K562 (cell line): ENCODE results near the gene TTC6. TPM values are rescaled to one million over a fixed set of nuclear protein-coding genes. Genes with fewer than 3 reads are reported as not detected.

Experiments used
- ATAC-seq: fragments of 200-7000 bp; cut with Tn5 transposase; 3 replicates; pipeline ENCODE4 v1.9.1; 2020; ENCODE audit warnings: moderate library complexity
- BruUV-seq: library from RNA; stranded (reverse); fragments of 400-500 nt; replicated peaks from 2 replicates; lab custom pipeline; 2021; lab: Mats Ljungman, UMichigan
- CTCF ChIA-PET: fragments of 300-600 bp; formaldehyde crosslinking; extraction: SDS; loops from one replicate; lab custom pipeline; 2021; ENCODE audit warnings: low intra/inter-chr PET ratio; lab: Yijun Ruan, JAX
- POLR2A ChIA-PET: fragments of 300-600, 350-650 bp; sonication (Branson Sonifier 250); formaldehyde crosslinking; extraction: SDS; loops from one replicate; lab custom pipeline; 2021; ENCODE audit warnings: antibody characterized with exemption, inconsistent platforms; lab: Yijun Ruan, JAX
- DNase-seq, 4 experiments: peaks; one replicate each; pipeline versions ENCODE4 v3.0.0 to v3.0.0-alpha.2; 2011 to 2018; ENCODE audit warnings: low spot score in 3 of 4, mixed read lengths in 3 of 4; ENCODE audit errors: extremely low read depth in 1 of 4
- FAIRE-seq: peaks from 2 replicates; lab custom pipeline; 2011; peaks lifted over from hg19 to GRCh38; lab: Jason Lieb, UNC
- H2AFZ ChIP-seq: 2 replicates; pipeline ENCODE4 v1.6.0; 2011; ENCODE audit warnings: low read depth, low read length, control low read depth, inconsistent platforms
- H3K27ac ChIP-seq: fragments of 200-600 bp; 3 replicates; pipeline ENCODE4 v1.8.0; 2011; ENCODE audit warnings: low read depth, mild to moderate bottlenecking, control low read depth, inconsistent platforms, low read length, moderate library complexity, mixed read lengths; ENCODE audit errors: extremely low read depth
- H3K27me3 ChIP-seq, 2 experiments: fragments of 300-600 bp in 1 of 2; 2 replicates in 1 of 2; 3 replicates in 1 of 2; pipeline versions ENCODE4 v1.6.0 to v1.8.0; 2011; ENCODE audit warnings: inconsistent platforms in 2 of 2, low read length in 2 of 2, mild to moderate bottlenecking in 1 of 2, mixed read lengths in 1 of 2, moderate library complexity in 1 of 2; ENCODE audit not compliant: control insufficient read depth in 2 of 2, insufficient read depth in 2 of 2
- H3K36me3 ChIP-seq: fragments of 300-600 bp; 3 replicates; pipeline ENCODE4 v1.8.0; 2011; ENCODE audit warnings: mild to moderate bottlenecking, low read length, inconsistent platforms; ENCODE audit not compliant: control insufficient read depth, insufficient read depth
- H3K4me1 ChIP-seq, 2 experiments: fragments of 200-600 bp in 1 of 2; replicated peaks in 1 of 2; 2 replicates in 1 of 2; 3 replicates in 1 of 2; pipeline versions ENCODE4 v1.5.1 to v1.8.0; 2011; ENCODE audit warnings: inconsistent platforms in 2 of 2, low read length in 2 of 2, mild to moderate bottlenecking in 1 of 2, mixed read lengths in 1 of 2, moderate library complexity in 1 of 2; ENCODE audit not compliant: control insufficient read depth in 2 of 2, insufficient read depth in 2 of 2
- H3K4me2 ChIP-seq: 2 replicates; pipeline ENCODE4 v1.6.1; 2011; ENCODE audit warnings: low read length, control low read depth, inconsistent platforms, mixed read lengths; ENCODE audit not compliant: insufficient read depth
- H3K4me3 ChIP-seq: fragments of 200-600 bp; sonication (generic), shearing (Covaris generic); 2 replicates; pipeline ENCODE4 v1.5.1; 2016; ENCODE audit warnings: control low read depth, inconsistent platforms
- H3K79me2 ChIP-seq: fragments of 200-600 bp; 3 replicates; pipeline ENCODE4 v1.8.0; 2011; ENCODE audit warnings: low read length, inconsistent platforms; ENCODE audit not compliant: control insufficient read depth, insufficient read depth
- H3K9ac ChIP-seq, 2 experiments: 2 replicates each; pipeline versions ENCODE4 v1.6.0 to v1.6.1; 2011; ENCODE audit warnings: low read depth in 2 of 2, low read length in 2 of 2, control low read depth in 1 of 2, inconsistent platforms in 1 of 2, mild to moderate bottlenecking in 1 of 2, mixed read lengths in 1 of 2; ENCODE audit not compliant: insufficient read depth in 1 of 2
- H3K9me1 ChIP-seq: one replicate; pipeline ENCODE4 v1.6.0; 2011; ENCODE audit warnings: inconsistent platforms, mild to moderate bottlenecking, low read length, moderate library complexity; ENCODE audit not compliant: control insufficient read depth, insufficient read depth
- H3K9me3 ChIP-seq: replicated peaks from 2 replicates; pipeline ENCODE4 v1.5.1; 2011; ENCODE audit warnings: low read depth, low read length, inconsistent platforms; ENCODE audit not compliant: control insufficient read depth, insufficient read depth
- H4K20me1 ChIP-seq: replicated peaks from 2 replicates; pipeline ENCODE4 v1.6.1; 2011; ENCODE audit warnings: low read length, inconsistent platforms, mixed read lengths; ENCODE audit not compliant: control insufficient read depth, insufficient read depth
- ARID3A ChIP-seq: IDR thresholded peaks from 2 replicates; pipeline ENCODE4 v1.6.1; 2012; ENCODE audit warnings: low read depth, low read length, improper control_type of control experiment, borderline replicate concordance
- E2F3 ChIP-seq: fragments of 250-450 bp; sonication (Bioruptor Pico); IDR thresholded peaks from 2 replicates; pipeline ENCODE4 v1.4.0; 2020; ENCODE audit warnings: mild to moderate bottlenecking
- FOXK2 ChIP-seq, 2 experiments: fragments of 450-650 bp; IDR thresholded peaks in 1 of 2; conservative IDR thresholded peaks in 1 of 2; 2 replicates each; pipeline ENCODE4 v1.6.1; 2016; ENCODE audit warnings: low read depth in 2 of 2, mild to moderate bottlenecking in 1 of 2
- HSF4 ChIP-seq: fragments of 250-450 bp; sonication (Bioruptor Pico); IDR thresholded peaks from 2 replicates; pipeline ENCODE4 v2.1.2; 2022; ENCODE audit warnings: mild to moderate bottlenecking, moderate library complexity, borderline replicate concordance
- LEF1 ChIP-seq: fragments of 450-650 bp; IDR thresholded peaks from 2 replicates; pipeline ENCODE4 v1.6.1; 2016; ENCODE audit warnings: mild to moderate bottlenecking
- RBM15 ChIP-seq: fragments of 200-400 bp; formaldehyde crosslinking; IDR thresholded peaks from 2 replicates; pipeline ENCODE4 v1.6.1; 2018; ENCODE audit warnings: mild to moderate bottlenecking, low read length, moderate library complexity; ENCODE audit not compliant: insufficient read depth
- SIX5 ChIP-seq, 2 experiments: IDR thresholded peaks; 2 replicates each; pipeline ENCODE4 v1.6.1; 2011; ENCODE audit warnings: low read length in 2 of 2, borderline replicate concordance in 1 of 2, low read depth in 1 of 2, mild to moderate bottlenecking in 1 of 2, moderate library complexity in 1 of 2; ENCODE audit not compliant: insufficient read depth in 1 of 2
- SMAD3 ChIP-seq: fragments of 450-650 bp; formaldehyde crosslinking; conservative IDR thresholded peaks from 2 replicates; pipeline ENCODE4 v1.4.0; 2020; ENCODE audit warnings: mild to moderate bottlenecking
- THAP7 ChIP-seq: fragments of 250-450 bp; sonication (Bioruptor Pico); IDR thresholded peaks from 2 replicates; pipeline ENCODE4 v1.5.0; 2021
- XRCC3 ChIP-seq: fragments of 450-650 bp; IDR thresholded peaks from 2 replicates; pipeline ENCODE4 v1.6.1; 2017; ENCODE audit warnings: mild to moderate bottlenecking, moderate library complexity
- ZNF253 ChIP-seq: fragments of 250-450 bp; sonication (Bioruptor Pico); conservative IDR thresholded peaks from 2 replicates; pipeline ENCODE4 v1.6.1; 2021; ENCODE audit warnings: mild to moderate bottlenecking
- ZNF324 ChIP-seq: fragments of 250-450 bp; sonication (Bioruptor Pico); IDR thresholded peaks from 2 replicates; pipeline ENCODE4 v1.4.0; 2020; ENCODE audit warnings: mild to moderate bottlenecking
- ZNF639 ChIP-seq, 2 experiments: fragments of 200-800 bp in 1 of 2; sonication (Bioruptor generic) in 1 of 2; sonication (generic) in 1 of 2; formaldehyde crosslinking in 1 of 2; IDR thresholded peaks in 1 of 2; conservative IDR thresholded peaks in 1 of 2; 2 replicates each; pipeline versions ENCODE4 v1.5.0 to v1.6.1; 2016 to 2020; ENCODE audit warnings: missing compliant biosample characterization in 1 of 2, missing genetic modification characterization in 1 of 2, missing genetic modification reagents in 1 of 2
- WGBS: fragments of 100-300 bp; shearing (Covaris generic); methylation state at CpG from one replicate; pipeline ENCODE4 v1.1.6; 2016; ENCODE audit warnings: low coverage, mixed read lengths; ENCODE audit not compliant: insufficient coverage; ENCODE audit errors: missing lambda C conversion rate; 5-methylcytosine and 5-hydroxymethylcytosine counted together
- in situ Hi-C: fragments of 300-500 bp; cut with MboI; formaldehyde crosslinking; loops from 4 replicates; pipeline ENCODE4 v1.15.0; 2018; ENCODE audit warnings: inconsistent platforms, mixed read lengths
- intact Hi-C: fragments of 100-400 bp; cut with micrococcal nuclease; formaldehyde crosslinking; loops from 2 replicates; pipeline ENCODE4 v1.14.2; 2022
- polyA plus RNA-seq, 8 experiments: library from polyadenylated mRNA; depleted of rRNA in 4 of 8; stranded (reverse) in 5 of 8; unstranded in 3 of 8; fragments of >200 nt; fragmentation: Nextera tagmentation in 2 of 8; fragmentation: Illumina TruSeq in 1 of 8; extraction: Ambion mirVana in 2 of 8; extraction: Trizol in 1 of 8; gene quantifications; 2 replicates each; pipeline versions ENCODE4 v1.2.1 to v1.2.3, GENCODE V29; 2011 to 2014; ENCODE audit warnings: inconsistent platforms in 1 of 8, missing spikeins in 1 of 8
- total RNA-seq, 7 experiments: library from RNA; depleted of rRNA in 6 of 7; stranded (reverse); fragments of >200 nt in 6 of 7; fragmentation: Illumina TruSeq in 2 of 7; extraction: Trizol in 2 of 7; gene quantifications; 2 replicates each; pipeline versions ENCODE4 v1.2.1 to v1.2.3, GENCODE V29; 2011 to 2021; ENCODE audit warnings: low replicate concordance in 1 of 7

The TTC6 gene
- total and polyA plus RNA-seq, 9 of the 15 experiments (the other 6 are each of a cell fraction or from before 2014, with no cell fraction given), result 0.04 to 0.23 (median 0.08) TPM; not detected in 5

GRCh38 chr14:37592482-37593408, 2.7 kb upstream of the TTC6 start:
- H3K4me1 ChIP-seq, result peaks cover 3 to 25% of the 10 kb centered on the region in 2 experiments; a peak in 4 of 5 replicates
- no peak overlapping the region for H2AFZ ChIP-seq
- FAIRE-seq (no peak), DNase-seq (no peak), ATAC-seq (no peak)
- no peaks in the 10 kb centered on the region for H3K9me1 ChIP-seq
- H3K27ac ChIP-seq, result no peak overlapping the region
- no peaks in the 10 kb centered on the region for H3K9me3 ChIP-seq
- no peaks in the 10 kb centered on the region for H3K27me3 ChIP-seq
- peaks cover 2% of the 10 kb centered on the region; the same call in 2 of the 3 replicates for H3K79me2 ChIP-seq
- in situ Hi-C loops (loop anchor here (25.0 kb wide), 1 partner anchor 330 kb away; no protein-coding TSS in a partner anchor), intact Hi-C loops (no loop called here)
- POLR2A ChIA-PET, result no interaction called here
- 98% methylated on average over 14 of the region's 42 CpGs for WGBS
- no peak overlapping the region for H3K4me3 ChIP-seq
- no TSS peak for BruUV-seq
- no peak overlapping the region for H3K9ac ChIP-seq
- no peaks in the 10 kb centered on the region for H3K36me3 ChIP-seq
- CTCF ChIA-PET, result no interaction called here
- no peak overlapping the region for H3K4me2 ChIP-seq
- no peaks in the 10 kb centered on the region for H4K20me1 ChIP-seq
- TF ChIP-seq ZNF253 (CRISPR knock-in tag), result no peak
- TF ChIP-seq ZNF639 (CRISPR knock-in tag; conservative IDR thresholded peaks at IDR 0.05 in 1 of 2, IDR thresholded peaks at IDR 0.05 in 1 of 2), result no peak
- no peak for TF ChIP-seq HSF4 (CRISPR knock-in tag)
- no peak for TF ChIP-seq THAP7 (CRISPR knock-in tag)
- TF ChIP-seq RBM15, result no peak
- no peak for TF ChIP-seq E2F3
- TF ChIP-seq SIX5 (IDR thresholded peaks at IDR 0.05; ENCODE audit: borderline replicate concordance in 1 of 2, insufficient read depth in 1 of 2, low read depth in 1 of 2, low read length in 2 of 2), result no peak
- TF ChIP-seq LEF1, result no peak
- no peak for TF ChIP-seq XRCC3
- no peak for TF ChIP-seq ZNF324 (CRISPR knock-in tag)
- no peak for TF ChIP-seq ARID3A
- TF ChIP-seq FOXK2 (conservative IDR thresholded peaks at IDR 0.05 in 1 of 2, IDR thresholded peaks at IDR 0.05 in 1 of 2; ENCODE audit: low read depth in 2 of 2), result no peak
- no peak for TF ChIP-seq SMAD3 (CRISPR knock-in tag)
